Activated CD8-positive, alpha-beta memory T cell treated with anti-CD3 and anti-CD28 coated beads, Interleukin-2, amount 50 U/mL, for 24 hours (primary cell): ENCODE data around the gene GID4.
"Not testable (repeated sequence)": the region's sequence is repeated elsewhere in the genome, so short reads cannot be mapped to it uniquely, and the experiment has no call there.

Experiments used
- DNase-seq: peaks from one replicate; pipeline ENCODE4 v3.0.0-alpha.2; 2020; ENCODE audit errors: extremely low read depth

The GID4 gene

GRCh38 chr17:18038861-18039534 is at the start of gene GID4, which contains the start of gene ATPAF2:
Gene GID4, plus strand, starts transcription at chr17:18039408. Its CDS starts 57 bp downstream, at chr17:18039465.
Gene ATPAF2, minus strand, starts transcription at chr17:18039168. Its CDS starts 155 bp downstream, at chr17:18039013.
- DNase-seq, result peak; percentile 97

DNA sequence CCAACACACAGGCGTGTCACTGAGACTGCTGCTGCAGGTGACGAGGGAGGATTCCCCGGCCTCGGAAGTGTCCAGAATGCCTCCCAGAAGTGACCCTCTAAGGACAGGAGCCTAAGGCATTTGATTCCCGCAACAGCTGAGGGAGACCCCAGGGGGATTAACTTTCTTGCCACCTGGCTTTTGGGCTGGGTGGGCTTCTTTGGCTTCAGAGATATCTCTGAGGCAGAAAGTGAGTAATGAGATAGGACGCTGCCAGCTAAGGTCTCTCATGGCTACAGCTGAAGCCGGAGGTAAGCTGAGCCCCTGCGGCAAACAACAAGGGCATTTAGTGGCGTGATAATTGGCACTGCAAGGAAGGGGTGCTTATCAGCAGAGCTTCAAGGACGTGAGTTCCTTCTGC is 49.6 kb upstream of the GID4 start:
- no peak for DNase-seq

- DNase-seq, result no peak
These were observed 48.9 kb upstream of the GID4 start for GRCh38 chr17:17990282-17990681.

- DNase-seq, result no peak
These were observed 45.8 kb upstream of the GID4 start for GRCh38 chr17:17993366-17993765.

GRCh38 chr17:17993852-17994251 is 45.4 kb upstream of the GID4 start:
- DNase-seq, result no peak

DNA sequence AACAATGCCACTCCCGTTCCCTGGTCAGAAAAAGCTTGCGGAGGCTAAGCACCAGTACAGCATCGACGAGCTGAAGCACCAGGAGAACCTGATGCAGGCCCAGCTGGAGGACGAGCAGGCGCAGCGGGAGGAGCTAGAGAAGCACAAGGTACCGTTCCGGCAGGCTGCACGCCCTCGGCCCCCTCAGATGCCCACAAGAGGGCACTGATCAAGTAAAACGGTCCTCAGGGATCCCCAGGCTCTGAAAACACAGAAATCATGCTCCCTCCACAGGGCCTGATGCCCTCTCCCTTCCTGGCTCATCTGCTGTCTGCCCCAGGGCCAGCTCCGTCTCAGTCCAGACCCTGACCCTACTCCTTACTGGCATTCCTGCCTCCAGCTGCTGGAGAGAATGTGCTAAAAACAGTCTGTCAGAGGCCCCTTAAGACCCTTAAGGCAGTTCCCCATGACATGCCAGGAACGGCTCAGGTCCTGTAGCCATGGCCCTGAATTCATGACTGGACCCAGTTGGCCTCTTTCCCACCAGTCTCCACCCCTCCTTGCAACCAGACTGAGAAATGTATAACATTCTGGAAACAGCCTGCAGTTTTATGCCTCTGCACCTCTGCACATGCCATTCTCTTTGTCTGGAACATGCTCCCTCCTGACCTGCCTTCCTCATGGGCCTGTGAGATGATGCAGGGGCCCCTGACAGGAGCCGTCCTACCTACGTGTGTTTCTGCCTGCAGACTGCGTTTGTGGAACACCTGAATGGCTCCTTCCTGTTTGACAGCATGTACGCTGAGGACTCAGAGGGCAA is 44.7 kb upstream of the GID4 start:
- no peak for DNase-seq

- DNase-seq, result not testable (repeated sequence)
These were observed 43.3 kb upstream of the GID4 start for GRCh38 chr17:17995887-17996286.

- DNase-seq, result no peak
These were observed 40.3 kb upstream of the GID4 start for GRCh38 chr17:17998934-17999333.

GRCh38 chr17:17999364-18000029 is 39.7 kb upstream of the GID4 start:
- no peak for DNase-seq

DNA sequence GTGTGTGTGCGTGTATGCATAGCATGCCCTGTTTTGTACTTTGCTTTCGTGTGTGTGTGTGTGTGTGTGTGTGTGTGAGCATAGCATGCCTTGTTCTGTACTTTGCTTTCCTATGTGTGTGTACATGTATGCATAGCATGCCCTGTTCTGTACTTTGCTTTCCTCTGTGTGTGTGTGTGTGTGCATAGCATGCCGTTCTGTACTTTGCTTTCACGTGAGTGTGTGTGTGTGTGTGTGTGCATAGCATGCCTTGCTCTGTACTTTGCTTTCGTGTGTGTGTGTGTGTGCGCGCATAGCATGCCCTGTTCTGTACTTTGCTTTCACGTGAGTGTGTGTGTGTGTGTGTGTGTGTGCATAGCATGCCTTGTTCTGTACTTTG is 39.2 kb upstream of the GID4 start:
- no peak for DNase-seq

DNA sequence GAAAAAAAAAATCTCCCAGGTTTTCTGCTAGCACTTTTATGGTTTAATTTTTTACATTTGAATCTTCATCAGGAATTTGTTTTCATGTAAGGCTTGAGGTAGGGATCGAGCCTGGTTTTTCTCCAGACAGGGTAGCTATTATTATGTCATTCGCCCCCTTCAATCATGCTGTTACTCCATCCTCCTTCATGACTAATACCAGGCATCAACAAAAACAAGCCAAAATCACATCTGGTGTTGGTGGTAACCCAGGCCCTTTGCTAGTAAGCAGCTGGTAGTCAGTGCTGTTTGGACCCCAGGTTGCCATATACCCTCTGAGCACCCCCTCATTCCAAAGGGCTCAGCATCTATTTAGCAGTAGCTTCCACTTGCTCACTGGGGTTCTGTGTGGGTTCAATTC is 37.0 kb upstream of the GID4 start:
- DNase-seq, result no peak

- no peak for DNase-seq
These were observed 34.9 kb upstream of the GID4 start for GRCh38 chr17:18004345-18004744.

DNA sequence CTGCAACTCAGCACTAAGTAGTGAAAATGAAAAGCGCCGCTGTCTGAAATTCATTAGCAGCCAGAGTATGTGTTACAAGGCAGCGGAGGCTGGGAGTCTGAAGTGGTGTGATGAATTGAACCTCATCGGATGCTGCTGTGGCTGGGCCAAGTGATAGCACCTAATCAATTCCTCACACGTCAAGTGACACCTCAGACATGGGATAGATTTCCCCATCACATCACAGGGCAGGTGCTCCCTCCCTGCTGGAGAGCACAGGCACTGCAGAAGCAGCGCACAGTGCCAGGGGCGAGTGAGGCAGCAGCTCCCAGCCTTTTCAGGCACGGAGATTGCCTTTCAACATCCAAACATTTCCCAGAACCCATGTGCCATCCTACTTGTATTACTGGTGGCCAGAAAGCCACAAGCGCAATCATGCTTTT is 34.3 kb upstream of the GID4 start:
- no peak for DNase-seq

GRCh38 chr17:18005496-18005895 is 33.7 kb upstream of the GID4 start:
- no peak for DNase-seq

DNA sequence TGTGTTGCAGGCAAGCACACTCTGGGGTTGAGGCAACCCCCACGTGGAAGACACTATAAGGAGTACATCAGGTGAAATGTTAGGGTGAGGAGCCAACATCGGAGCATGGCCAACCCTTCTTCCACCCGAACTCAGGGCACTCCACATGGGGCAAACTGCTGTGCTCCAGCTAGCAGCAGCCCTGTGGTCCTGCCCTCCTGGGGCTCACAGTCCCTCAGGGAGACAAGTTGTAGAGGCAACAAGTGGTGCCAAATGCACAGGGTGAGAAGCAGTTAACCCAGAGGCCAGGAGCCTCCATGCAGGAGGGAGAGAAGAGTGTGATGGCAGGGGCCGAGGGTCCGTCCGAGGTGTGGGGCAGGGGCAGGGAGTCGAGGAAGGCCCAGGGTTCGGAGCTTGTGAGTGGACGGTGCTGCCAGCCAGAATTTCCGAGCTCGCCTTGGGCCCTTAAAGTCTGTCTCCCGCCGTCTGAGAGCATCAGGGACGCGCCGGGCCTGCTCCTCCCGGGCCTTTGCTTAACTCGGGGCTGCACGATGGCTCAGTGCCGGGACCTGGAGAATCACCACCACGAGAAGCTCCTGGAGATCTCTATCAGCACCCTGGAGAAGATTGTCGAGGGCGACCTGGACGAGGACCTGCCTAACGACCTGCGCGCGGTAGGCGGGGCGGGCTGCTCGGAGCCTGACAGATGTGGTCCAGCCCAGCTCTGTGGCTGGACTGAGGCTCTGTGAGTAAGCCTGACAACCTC is 32.5 kb upstream of the GID4 start:
- DNase-seq, result no peak

- no peak for DNase-seq
These were observed 30.5 kb upstream of the GID4 start for GRCh38 chr17:18008496-18009268.

GRCh38 chr17:18009609-18010420 is 29.4 kb upstream of the GID4 start:
- no peak for DNase-seq

DNA sequence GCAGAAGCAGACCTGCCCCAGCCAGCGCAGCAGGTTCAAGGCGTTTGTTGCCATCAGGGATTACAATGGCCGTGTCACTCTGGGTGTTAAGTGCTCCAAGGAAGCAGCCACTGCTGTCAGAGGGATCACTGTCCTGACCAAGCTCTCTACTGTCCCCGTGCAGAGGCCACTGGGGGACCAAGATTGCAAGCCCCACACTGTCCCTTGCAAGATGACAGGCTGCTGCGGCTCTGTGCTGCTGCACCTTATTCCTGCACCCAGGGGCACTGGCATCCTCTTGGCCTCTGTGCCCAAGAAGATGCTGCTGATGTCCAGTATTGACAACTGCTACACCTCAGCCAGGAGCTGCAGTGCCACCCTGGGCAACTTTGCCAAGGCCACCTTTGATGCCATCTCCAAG is 27.9 kb upstream of the GID4 start:
- no peak for DNase-seq

DNA sequence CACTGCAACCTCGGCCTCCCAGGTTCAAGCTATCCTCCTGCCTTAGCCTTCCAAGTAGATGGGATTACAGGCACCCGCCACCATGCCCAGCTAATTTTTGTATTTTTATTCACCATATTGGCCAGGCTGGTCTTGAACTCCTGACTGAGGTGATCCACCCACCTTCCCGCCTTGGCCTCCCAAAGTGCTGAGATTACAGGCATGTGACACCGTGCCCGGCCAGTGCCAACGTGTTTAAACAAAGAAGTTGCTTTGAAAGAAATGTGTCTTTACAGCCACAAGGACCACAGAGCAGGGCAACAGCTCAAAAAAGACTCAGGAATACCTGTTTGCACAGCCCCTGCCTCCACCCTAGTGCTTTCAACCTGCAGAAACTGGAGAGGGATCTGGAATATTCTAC is 25.2 kb upstream of the GID4 start:
- DNase-seq, result no peak

- DNase-seq, result no peak
These were observed 23.6 kb upstream of the GID4 start for GRCh38 chr17:18015593-18015992.
